HCT116 (cell line): ENCODE measurements around the gene NAA11. TPM values are rescaled to one million over a fixed set of nuclear protein-coding genes. Genes with fewer than 3 reads are reported as not detected.

Source experiments
- ATAC-seq: fragments of 200-7000 bp; cut with Tn5 transposase; 2 replicates; pipeline ENCODE4 v1.9.1; 2020; ENCODE audit warnings: mild to moderate bottlenecking, moderate library complexity
- BruUV-seq: library from RNA; stranded (reverse); fragments of 400-500 nt; replicated peaks from 2 replicates; lab custom pipeline; 2021; lab: Mats Ljungman, UMichigan
- CTCF ChIA-PET: fragments of 300-600 bp; sonication (Branson Sonifier 250); formaldehyde crosslinking; loops from one replicate; lab custom pipeline; 2021; ENCODE audit warnings: antibody characterized with exemption; lab: Charles Lee
- POLR2A ChIA-PET: fragments of 300-600, 350-600 bp; sonication (Branson Sonifier 250); formaldehyde crosslinking; loops from one replicate; lab custom pipeline; 2021; ENCODE audit warnings: antibody characterized with exemption; lab: Charles Lee
- RAD21 ChIA-PET, 2 experiments: fragments of 300-600 bp; sonication (Branson Sonifier 250); formaldehyde crosslinking; loops; one replicate each; lab custom pipeline; 2023; ENCODE audit warnings: low total read pairs in 2 of 2; ENCODE audit not compliant: uncharacterized antibody in 2 of 2, unreplicated experiment in 2 of 2, low non-redundant PET in 1 of 2; lab: Charles Lee
- DNase-seq: peaks from one replicate; pipeline ENCODE4 v3.0.0-alpha.2; 2010; ENCODE audit warnings: low read depth, low spot score
- H2AFZ ChIP-seq: fragments of 200-600 bp; shearing (Covaris generic), sonication (generic); 2 replicates; pipeline ENCODE4 v1.6.1; 2017; ENCODE audit warnings: low read depth, mixed run types, mixed read lengths, antibody characterized with exemption, low read length; ENCODE audit not compliant: poor library complexity, severe bottlenecking
- H3K27ac ChIP-seq: 2 replicates; pipeline ENCODE4 v1.5.1; 2012; ENCODE audit warnings: low read depth, low read length
- H3K27me3 ChIP-seq: fragments of 200-600 bp; sonication (generic); 2 replicates; pipeline ENCODE4 v1.6.1; 2016; ENCODE audit warnings: mixed run types, low read length, mixed read lengths; ENCODE audit not compliant: insufficient read depth
- H3K36me3 ChIP-seq, 2 experiments: fragments of 200-500 bp in 1 of 2; fragments of 200-600 bp in 1 of 2; sonication (Bioruptor generic) in 1 of 2; sonication (generic) in 1 of 2; 2 replicates each; pipeline versions ENCODE4 v1.5.1 to v1.6.1; 2014 to 2016; ENCODE audit warnings: low read length in 2 of 2, inconsistent platforms in 1 of 2, mixed read lengths in 1 of 2, mixed run types in 1 of 2; ENCODE audit not compliant: insufficient read depth in 2 of 2, control insufficient read depth in 1 of 2
- H3K4me1 ChIP-seq, 2 experiments: fragments of 200-600 bp in 1 of 2; sonication (generic) in 1 of 2; 2 replicates each; pipeline versions ENCODE4 v1.5.1 to v1.6.1; 2012 to 2017; ENCODE audit warnings: low read length in 2 of 2, inconsistent platforms in 1 of 2, mild to moderate bottlenecking in 1 of 2, mixed read lengths in 1 of 2, mixed run types in 1 of 2, moderate library complexity in 1 of 2; ENCODE audit not compliant: insufficient read depth in 2 of 2, control insufficient read depth in 1 of 2
- H3K4me2 ChIP-seq: fragments of 200-600 bp; sonication (generic); 2 replicates; pipeline ENCODE4 v1.6.1; 2017; ENCODE audit warnings: mixed run types, low read length, mixed read lengths
- H3K4me3 ChIP-seq, 2 experiments: fragments of 200-600 bp in 1 of 2; sonication (generic) in 1 of 2; replicated peaks in 1 of 2; 2 replicates each; pipeline ENCODE4 v1.5.1; 2011 to 2016; ENCODE audit warnings: low read length in 2 of 2, control low read depth in 1 of 2, low read depth in 1 of 2, mild to moderate bottlenecking in 1 of 2, mixed read lengths in 1 of 2, mixed run types in 1 of 2
- H3K79me2 ChIP-seq: fragments of 200-600 bp; sonication (generic); 2 replicates; pipeline ENCODE4 v1.6.1; 2017; ENCODE audit warnings: mild to moderate bottlenecking, mixed run types, low read length, moderate library complexity, mixed read lengths; ENCODE audit not compliant: insufficient read depth
- H3K9ac ChIP-seq: fragments of 200-600 bp; sonication (generic); 2 replicates; pipeline ENCODE4 v1.6.1; 2016; ENCODE audit warnings: low read length, mixed read lengths
- H3K9me2 ChIP-seq: fragments of 200-600 bp; sonication (generic), shearing (Covaris generic); 2 replicates; pipeline ENCODE4 v1.6.1; 2017; ENCODE audit warnings: mixed run types, mild to moderate bottlenecking, moderate library complexity; ENCODE audit not compliant: insufficient read depth
- H3K9me3 ChIP-seq, 2 experiments: fragments of 200-500 bp in 1 of 2; fragments of 200-600 bp in 1 of 2; sonication (Bioruptor generic) in 1 of 2; sonication (generic) in 1 of 2; 2 replicates each; pipeline ENCODE4 v1.6.1; 2014 to 2017; ENCODE audit warnings: low read length in 2 of 2, mixed read lengths in 2 of 2, inconsistent platforms in 1 of 2, low read depth in 1 of 2, mild to moderate bottlenecking in 1 of 2, mixed run types in 1 of 2, moderate library complexity in 1 of 2; ENCODE audit not compliant: control insufficient read depth in 1 of 2, insufficient read depth in 1 of 2
- H4K20me1 ChIP-seq: fragments of 200-600 bp; sonication (generic), shearing (Covaris generic); 2 replicates; pipeline ENCODE4 v1.6.1; 2017; ENCODE audit warnings: mixed run types, mild to moderate bottlenecking, moderate library complexity; ENCODE audit not compliant: insufficient read depth
- CBX3 ChIP-seq: IDR thresholded peaks from 2 replicates; pipeline ENCODE4 v1.6.1; 2012; ENCODE audit warnings: low read depth
- CEBPB ChIP-seq: IDR thresholded peaks from 2 replicates; pipeline ENCODE4 v1.6.1; 2012; ENCODE audit warnings: low read depth
- ELF1 ChIP-seq: IDR thresholded peaks from 2 replicates; pipeline ENCODE4 v1.6.1; 2012; ENCODE audit warnings: low read depth, borderline replicate concordance
- EZH2 ChIP-seq: fragments of 200-600 bp; sonication (generic); IDR thresholded peaks from 2 replicates; pipeline ENCODE4 v1.6.1; 2017; ENCODE audit warnings: antibody characterized with exemption, mixed run types
- FOSL1 ChIP-seq: IDR thresholded peaks from 2 replicates; pipeline ENCODE4 v1.6.1; 2012; ENCODE audit warnings: low read depth
- JUND ChIP-seq: IDR thresholded peaks from 2 replicates; pipeline ENCODE4 v1.6.1; 2012
- MAX ChIP-seq: IDR thresholded peaks from 2 replicates; pipeline ENCODE4 v1.6.1; 2012
- POLR2A ChIP-seq: IDR thresholded peaks from 2 replicates; pipeline ENCODE4 v1.7.0; 2011; ENCODE audit warnings: borderline replicate concordance; ENCODE audit not compliant: insufficient read depth, insufficient read length; ENCODE audit errors: extremely low read depth
- POLR2AphosphoS5 ChIP-seq: IDR thresholded peaks from 2 replicates; pipeline ENCODE4 v1.6.1; 2011; ENCODE audit warnings: mild to moderate bottlenecking, low read depth, low read length, moderate library complexity
- RAD21 ChIP-seq: IDR thresholded peaks from 2 replicates; pipeline ENCODE4 v1.6.1; 2012; ENCODE audit warnings: low read depth, mild to moderate bottlenecking
- REST ChIP-seq: IDR thresholded peaks from 2 replicates; pipeline ENCODE4 v1.6.1; 2012; ENCODE audit warnings: low read depth
- ZBTB33 ChIP-seq: IDR thresholded peaks from 2 replicates; pipeline ENCODE4 v1.6.1; 2011; ENCODE audit warnings: mild to moderate bottlenecking, low read length, moderate library complexity; ENCODE audit not compliant: insufficient replicate concordance; ENCODE audit errors: extremely low read depth
- intact Hi-C: fragments of 100-400 bp; cut with micrococcal nuclease; formaldehyde crosslinking; loops from 2 replicates; pipeline ENCODE4 v1.10.0; 2022
- total RNA-seq: library from RNA; stranded (reverse); gene quantifications from one replicate; pipeline ENCODE4 v1.2.1, GENCODE V29; 2021; ENCODE audit not compliant: unreplicated experiment
- TF ChIP-seq, protein P1 (sequence below): IDR thresholded peaks from 2 replicates; pipeline ENCODE4 v1.6.1; 2012

NAA11 gene
- total RNA-seq, 1 experiment from 2014 or later: not detected

- no peaks in the 10 kb centered on the region for H3K79me2 ChIP-seq
- CTCF ChIA-PET: no interaction called here
- H3K27ac ChIP-seq: no peak overlapping the region
- intact Hi-C loops: no loop called here
- H3K9me2 ChIP-seq: no peaks in the 10 kb centered on the region
- no peaks in the 10 kb centered on the region for H4K20me1 ChIP-seq
- H3K27me3 ChIP-seq: peaks cover 18% of the 10 kb centered on the region; the same call in 1 of the 2 replicates
- H3K36me3 ChIP-seq: no peaks in the 10 kb centered on the region
- no peak for DNase-seq
- TF ChIP-seq POLR2AphosphoS5 (no peak), CEBPB (no peak), POLR2A (no peak), RAD21 (no peak), ELF1 (no peak), REST (no peak), MAX (no peak), FOSL1 (no peak), JUND (no peak), CBX3 (no peak), EZH2 (no peak), ZBTB33 (no peak)
- TF ChIP-seq, protein P1, sequence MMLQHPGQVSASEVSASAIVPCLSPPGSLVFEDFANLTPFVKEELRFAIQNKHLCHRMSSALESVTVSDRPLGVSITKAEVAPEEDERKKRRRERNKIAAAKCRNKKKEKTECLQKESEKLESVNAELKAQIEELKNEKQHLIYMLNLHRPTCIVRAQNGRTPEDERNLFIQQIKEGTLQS: no peak
- TF ChIP-seq, all 23 proteins: peak for 0
- no peak for ATAC-seq
- H3K9ac ChIP-seq: no peak overlapping the region
- no TSS peak for BruUV-seq
- no peak overlapping the region for H3K4me2 ChIP-seq
- H3K9me3 ChIP-seq: no peaks in the 10 kb centered on the region
- POLR2A ChIA-PET: no interaction called here
- no peak overlapping the region for H3K4me3 ChIP-seq
- RAD21 ChIA-PET: no interaction called here
- H3K4me1 ChIP-seq: no peaks in the 10 kb centered on the region
- H2AFZ ChIP-seq: no peak overlapping the region
Observed at GRCh38 chr4:79297479-79297878, 28.4 kb downstream of the NAA11 start.
